A549 (cell line): ENCODE measurements around the gene OSTC.

Experiments
- BHLHE40 ChIP-seq: IDR thresholded peaks from 2 replicates; pipeline ENCODE4 v1.6.1; 2012; ENCODE audit warnings: low read depth, low read length, inconsistent platforms
- EP300 ChIP-seq, 2 experiments: fragments of >200 bp; sonication (Bioruptor Twin); formaldehyde crosslinking; IDR thresholded peaks; 2 replicates in 1 of 2; 3 replicates in 1 of 2; pipeline ENCODE4 v1.6.1; 2016 to 2017
- HMGXB4 ChIP-seq: fragments of 250-450 bp; sonication (Bioruptor Pico); IDR thresholded peaks from 2 replicates; pipeline ENCODE4 v1.5.0; 2021; ENCODE audit warnings: mild to moderate bottlenecking, moderate library complexity, borderline replicate concordance
- KDM5A ChIP-seq: fragments of 200-600 bp; sonication (generic); IDR thresholded peaks from 2 replicates; pipeline ENCODE4 v1.6.1; 2016; ENCODE audit warnings: antibody characterized with exemption, mild to moderate bottlenecking
- NPAS2 ChIP-seq: fragments of 250-450 bp; sonication (Bioruptor Pico); IDR thresholded peaks from 2 replicates; pipeline ENCODE4 v1.8.0; 2022; ENCODE audit warnings: mild to moderate bottlenecking, moderate library complexity, borderline replicate concordance
- PBX3 ChIP-seq: IDR thresholded peaks from 2 replicates; pipeline ENCODE4 v1.6.1; 2012
- POLR2A ChIP-seq: IDR thresholded peaks from 2 replicates; pipeline ENCODE4 v1.6.1; 2012; ENCODE audit warnings: mild to moderate bottlenecking, low read length
- POLR2AphosphoS2 ChIP-seq: conservative IDR thresholded peaks from 2 replicates; pipeline ENCODE4 v1.6.1; 2012; ENCODE audit warnings: low read length, improper control_type of control experiment, inconsistent platforms
- RAD21 ChIP-seq, 2 experiments: fragments of >200 bp in 1 of 2; sonication (Bioruptor Twin) in 1 of 2; formaldehyde crosslinking in 1 of 2; IDR thresholded peaks in 1 of 2; conservative IDR thresholded peaks in 1 of 2; 2 replicates in 1 of 2; 3 replicates in 1 of 2; pipeline ENCODE4 v1.6.1; 2012 to 2018; ENCODE audit warnings: inconsistent platforms in 1 of 2
- REST ChIP-seq: fragments of 200-600 bp; sonication (generic); IDR thresholded peaks from 2 replicates; pipeline ENCODE4 v1.6.1; 2016; ENCODE audit warnings: antibody characterized with exemption, mild to moderate bottlenecking, moderate library complexity
- TF ChIP-seq, protein P1 (sequence below): fragments of >200 bp; sonication (Bioruptor Twin); formaldehyde crosslinking; IDR thresholded peaks from 3 replicates; pipeline ENCODE4 v1.5.1; 2016
- TF ChIP-seq, protein P2 (sequence below): fragments of >200 bp; sonication (Bioruptor Twin); formaldehyde crosslinking; IDR thresholded peaks from 3 replicates; pipeline ENCODE4 v1.6.1; 2016

- TF ChIP-seq KDM5A: no peak
- TF ChIP-seq POLR2A: no peak
- TF ChIP-seq EP300 (IDR thresholded peaks at IDR 0.05): no peak
- TF ChIP-seq, protein P1, sequence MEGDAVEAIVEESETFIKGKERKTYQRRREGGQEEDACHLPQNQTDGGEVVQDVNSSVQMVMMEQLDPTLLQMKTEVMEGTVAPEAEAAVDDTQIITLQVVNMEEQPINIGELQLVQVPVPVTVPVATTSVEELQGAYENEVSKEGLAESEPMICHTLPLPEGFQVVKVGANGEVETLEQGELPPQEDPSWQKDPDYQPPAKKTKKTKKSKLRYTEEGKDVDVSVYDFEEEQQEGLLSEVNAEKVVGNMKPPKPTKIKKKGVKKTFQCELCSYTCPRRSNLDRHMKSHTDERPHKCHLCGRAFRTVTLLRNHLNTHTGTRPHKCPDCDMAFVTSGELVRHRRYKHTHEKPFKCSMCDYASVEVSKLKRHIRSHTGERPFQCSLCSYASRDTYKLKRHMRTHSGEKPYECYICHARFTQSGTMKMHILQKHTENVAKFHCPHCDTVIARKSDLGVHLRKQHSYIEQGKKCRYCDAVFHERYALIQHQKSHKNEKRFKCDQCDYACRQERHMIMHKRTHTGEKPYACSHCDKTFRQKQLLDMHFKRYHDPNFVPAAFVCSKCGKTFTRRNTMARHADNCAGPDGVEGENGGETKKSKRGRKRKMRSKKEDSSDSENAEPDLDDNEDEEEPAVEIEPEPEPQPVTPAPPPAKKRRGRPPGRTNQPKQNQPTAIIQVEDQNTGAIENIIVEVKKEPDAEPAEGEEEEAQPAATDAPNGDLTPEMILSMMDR: no peak
- TF ChIP-seq, protein P2, sequence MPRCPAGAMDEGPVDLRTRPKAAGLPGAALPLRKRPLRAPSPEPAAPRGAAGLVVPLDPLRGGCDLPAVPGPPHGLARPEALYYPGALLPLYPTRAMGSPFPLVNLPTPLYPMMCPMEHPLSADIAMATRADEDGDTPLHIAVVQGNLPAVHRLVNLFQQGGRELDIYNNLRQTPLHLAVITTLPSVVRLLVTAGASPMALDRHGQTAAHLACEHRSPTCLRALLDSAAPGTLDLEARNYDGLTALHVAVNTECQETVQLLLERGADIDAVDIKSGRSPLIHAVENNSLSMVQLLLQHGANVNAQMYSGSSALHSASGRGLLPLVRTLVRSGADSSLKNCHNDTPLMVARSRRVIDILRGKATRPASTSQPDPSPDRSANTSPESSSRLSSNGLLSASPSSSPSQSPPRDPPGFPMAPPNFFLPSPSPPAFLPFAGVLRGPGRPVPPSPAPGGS: no peak
- no peak for TF ChIP-seq PBX3
- TF ChIP-seq HMGXB4 (CRISPR knock-in tag): no peak
- no peak for TF ChIP-seq BHLHE40
- TF ChIP-seq REST: no peak
- TF ChIP-seq RAD21 (conservative IDR thresholded peaks at IDR 0.05 in 1 of 2, IDR thresholded peaks at IDR 0.05 in 1 of 2): no peak
- TF ChIP-seq NPAS2 (CRISPR knock-in tag): no peak
- no peak for TF ChIP-seq POLR2AphosphoS2
Observed at GRCh38 chr4:108714880-108715279, 64.5 kb downstream of the OSTC start.
